ENCODE measurements around the gene FOXR1. TPM values are rescaled to one million over a fixed set of nuclear protein-coding genes. Genes with fewer than 3 reads are reported as not detected.
"Not testable (repeated sequence)": the region's sequence is repeated elsewhere in the genome, so short reads cannot be mapped to it uniquely, and the experiment has no call there.

FOXR1 gene
- polyA plus RNA-seq, 1 experiment: not detected

GRCh38 chr11:118988280-118988679, 16.7 kb downstream of the FOXR1 start:
- CTCF ChIA-PET: no interaction called here
- no peak for DNase-seq (ENCODE audit: low read depth)
- H3K27me3 ChIP-seq (ENCODE audit: control insufficient read depth, insufficient read depth, low read length): no peaks in the 10 kb centered on the region
- no peak for TF ChIP-seq CTCF (IDR thresholded peaks at IDR 0.05; ENCODE audit: insufficient read depth, low read depth, low read length)
- H3K4me3 ChIP-seq (ENCODE audit: low read depth, low read length): no peak overlapping the region
- POLR2A ChIA-PET: no interaction called here
- H3K36me3 ChIP-seq (ENCODE audit: control insufficient read depth, insufficient read depth, low read length): no peaks in the 10 kb centered on the region

- DNase-seq (ENCODE audit: low read depth); POLR2A ChIA-PET; CTCF ChIA-PET; H3K4me3 ChIP-seq (ENCODE audit: low read depth, low read length); H3K27me3 ChIP-seq (ENCODE audit: control insufficient read depth, insufficient read depth, low read length); H3K36me3 ChIP-seq (ENCODE audit: control insufficient read depth, insufficient read depth, low read length): not testable (repeated sequence)
These were observed 20.0 kb downstream of the FOXR1 start for GRCh38 chr11:118991486-118992038.

- POLR2A ChIA-PET: no interaction called here
- Histone ChIP-seq H3K27me3 (ENCODE audit: control insufficient read depth, insufficient read depth, low read length) (no peaks in the 10 kb centered on the region), H3K36me3 (ENCODE audit: control insufficient read depth, insufficient read depth, low read length) (no peaks in the 10 kb centered on the region; the same call in 1 of the 2 replicates), H3K4me3 (ENCODE audit: low read depth, low read length) (peak overlapping the region; percentile 80)
- DNase-seq (ENCODE audit: low read depth): no peak
- CTCF ChIA-PET: interaction anchor here (1.2 to 1.4 kb wide), 3 partner anchors 16 to 307 kb away, joined by 3 to 6 read pairs (median 3); no protein-coding TSS in a partner anchor
- TF ChIP-seq CTCF (IDR thresholded peaks at IDR 0.05; ENCODE audit: insufficient read depth, low read depth, low read length): 0 out of 2 replicates have a peak, but pooled peaks have one; percentile 22
These were observed 25.5 kb downstream of the FOXR1 start for GRCh38 chr11:118996926-118997626.

GRCh38 chr11:118997627-118998387, 26.2 kb downstream of the FOXR1 start, which contains the start of gene CENATAC:
TSS of gene CENATAC (plus strand) at chr11:118998138. CDS start at chr11:118998198, 60 bp downstream.
- DNase-seq (ENCODE audit: low read depth): peak; percentile 31
- no peaks in the 10 kb centered on the region for H3K27me3 ChIP-seq (ENCODE audit: control insufficient read depth, insufficient read depth, low read length)
- no peak for TF ChIP-seq CTCF (IDR thresholded peaks at IDR 0.05; ENCODE audit: insufficient read depth, low read depth, low read length)
- ChIA-PET CTCF (interaction anchor here (1.2 to 1.4 kb wide), 3 partner anchors 15 to 307 kb away, joined by 3 to 6 read pairs (median 3); no protein-coding TSS in a partner anchor), POLR2A (interaction anchor here (0.6 kb wide), 1 partner anchor 19 kb away, joined by 3 read pairs; no protein-coding TSS in a partner anchor)
- H3K4me3 ChIP-seq (ENCODE audit: low read depth, low read length): peak within 1 kb of the TSS; percentile 80
- H3K36me3 ChIP-seq (ENCODE audit: control insufficient read depth, insufficient read depth, low read length): no peaks in the 10 kb centered on the region; the same call in 1 of the 2 replicates

- peak overlapping the region; percentile 80 for H3K4me3 ChIP-seq (ENCODE audit: low read depth, low read length)
- TF ChIP-seq CTCF (IDR thresholded peaks at IDR 0.05; ENCODE audit: insufficient read depth, low read depth, low read length): no peak
- no peak for DNase-seq (ENCODE audit: low read depth)
- POLR2A ChIA-PET: interaction anchor here (0.6 kb wide), 1 partner anchor 20 kb away, joined by 3 read pairs; no protein-coding TSS in a partner anchor
- H3K27me3 ChIP-seq (ENCODE audit: control insufficient read depth, insufficient read depth, low read length): no peaks in the 10 kb centered on the region
- no peaks in the 10 kb centered on the region; the same call in 1 of the 2 replicates for H3K36me3 ChIP-seq (ENCODE audit: control insufficient read depth, insufficient read depth, low read length)
- CTCF ChIA-PET: interaction anchor here (1.1 to 1.4 kb wide), 3 partner anchors 15 to 71 kb away, joined by 3 read pairs; no protein-coding TSS in a partner anchor
These were observed 26.8 kb downstream of the FOXR1 start for GRCh38 chr11:118998388-118998717.

All from BJ (cell line).